ENCODE data around the gene TPST1.
A peak's percentile ranks its signal among the peaks of the same experiment; 100 is the strongest.

The TPST1 gene

DNA sequence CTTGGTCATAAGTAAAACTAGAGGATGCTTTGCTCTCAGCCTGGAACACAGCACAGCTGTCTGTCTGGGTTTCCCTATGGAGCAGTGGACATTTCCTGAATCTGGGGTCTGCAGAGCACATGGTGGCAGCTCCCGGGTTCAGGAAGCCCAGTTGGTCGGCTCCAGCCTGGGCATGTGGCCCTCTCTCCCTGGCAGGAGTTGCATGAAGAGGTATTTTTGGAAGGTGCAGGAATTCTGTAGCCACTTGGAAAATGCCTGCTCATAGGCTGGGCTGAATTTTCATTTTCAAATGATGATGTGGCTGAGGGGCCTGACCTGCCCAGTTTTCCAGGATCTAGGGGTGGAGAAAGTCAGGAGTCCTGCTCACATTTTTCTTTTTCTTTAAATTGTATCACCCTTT is 6.7 kb upstream of the TPST1 start:
- H3K27ac ChIP-seq, result no peak overlapping the region
- no peak overlapping the region for H3K4me3 ChIP-seq (ENCODE audit: low read depth, low read length)
- H3K27me3 ChIP-seq (ENCODE audit: control insufficient read depth, insufficient read depth, low read length), result no peaks in the 10 kb centered on the region
- H3K79me2 ChIP-seq, result no peaks in the 10 kb centered on the region
- H3K9me3 ChIP-seq (ENCODE audit: control insufficient read depth, low read length), result no peaks in the 10 kb centered on the region
- H3K9ac ChIP-seq, result no peak overlapping the region
- H2AFZ ChIP-seq, result peak overlapping the region; percentile 42
- H3K4me2 ChIP-seq (ENCODE audit: low read length), result no peak overlapping the region
- H3K36me3 ChIP-seq (ENCODE audit: control insufficient read depth, insufficient read depth, low read length), result no peaks in the 10 kb centered on the region
- TF ChIP-seq, protein P1, sequence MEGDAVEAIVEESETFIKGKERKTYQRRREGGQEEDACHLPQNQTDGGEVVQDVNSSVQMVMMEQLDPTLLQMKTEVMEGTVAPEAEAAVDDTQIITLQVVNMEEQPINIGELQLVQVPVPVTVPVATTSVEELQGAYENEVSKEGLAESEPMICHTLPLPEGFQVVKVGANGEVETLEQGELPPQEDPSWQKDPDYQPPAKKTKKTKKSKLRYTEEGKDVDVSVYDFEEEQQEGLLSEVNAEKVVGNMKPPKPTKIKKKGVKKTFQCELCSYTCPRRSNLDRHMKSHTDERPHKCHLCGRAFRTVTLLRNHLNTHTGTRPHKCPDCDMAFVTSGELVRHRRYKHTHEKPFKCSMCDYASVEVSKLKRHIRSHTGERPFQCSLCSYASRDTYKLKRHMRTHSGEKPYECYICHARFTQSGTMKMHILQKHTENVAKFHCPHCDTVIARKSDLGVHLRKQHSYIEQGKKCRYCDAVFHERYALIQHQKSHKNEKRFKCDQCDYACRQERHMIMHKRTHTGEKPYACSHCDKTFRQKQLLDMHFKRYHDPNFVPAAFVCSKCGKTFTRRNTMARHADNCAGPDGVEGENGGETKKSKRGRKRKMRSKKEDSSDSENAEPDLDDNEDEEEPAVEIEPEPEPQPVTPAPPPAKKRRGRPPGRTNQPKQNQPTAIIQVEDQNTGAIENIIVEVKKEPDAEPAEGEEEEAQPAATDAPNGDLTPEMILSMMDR (IDR thresholded peaks at IDR 0.05), result no peak
- H3K4me1 ChIP-seq, result no peaks in the 10 kb centered on the region

DNA sequence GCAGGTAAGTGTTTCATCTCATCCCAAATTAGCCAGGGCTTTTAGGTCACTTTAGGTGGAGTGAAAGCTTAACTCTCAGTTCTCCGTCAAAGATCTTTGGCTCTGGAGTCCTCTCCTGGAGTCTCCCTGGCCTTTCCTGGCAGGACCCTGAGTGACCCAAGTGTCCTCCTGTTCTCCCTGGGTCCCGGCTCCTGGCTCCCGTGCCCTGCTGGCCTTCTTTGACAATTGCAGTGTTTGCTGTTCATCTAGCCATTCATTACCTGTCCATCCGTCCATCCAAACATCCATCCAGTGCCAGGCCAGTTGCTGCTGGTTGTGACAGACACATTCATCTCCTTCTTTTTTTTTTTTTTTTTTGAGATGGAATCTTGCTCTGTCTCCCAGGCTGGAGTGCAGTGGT is 6.2 kb upstream of the TPST1 start:
- Histone ChIP-seq H3K9me3 (ENCODE audit: control insufficient read depth, low read length) (no peaks in the 10 kb centered on the region), H3K4me2 (ENCODE audit: low read length) (no peak overlapping the region), H2AFZ (peak overlapping the region; percentile 42), H3K36me3 (ENCODE audit: control insufficient read depth, insufficient read depth, low read length) (no peaks in the 10 kb centered on the region), H3K27ac (no peak overlapping the region), H3K4me1 (no peaks in the 10 kb centered on the region), H3K79me2 (no peaks in the 10 kb centered on the region), H3K9ac (no peak overlapping the region), H3K27me3 (ENCODE audit: control insufficient read depth, insufficient read depth, low read length) (no peaks in the 10 kb centered on the region), H3K4me3 (ENCODE audit: low read depth, low read length) (no peak overlapping the region)
- TF ChIP-seq, protein P1 (IDR thresholded peaks at IDR 0.05), result no peak

DNA sequence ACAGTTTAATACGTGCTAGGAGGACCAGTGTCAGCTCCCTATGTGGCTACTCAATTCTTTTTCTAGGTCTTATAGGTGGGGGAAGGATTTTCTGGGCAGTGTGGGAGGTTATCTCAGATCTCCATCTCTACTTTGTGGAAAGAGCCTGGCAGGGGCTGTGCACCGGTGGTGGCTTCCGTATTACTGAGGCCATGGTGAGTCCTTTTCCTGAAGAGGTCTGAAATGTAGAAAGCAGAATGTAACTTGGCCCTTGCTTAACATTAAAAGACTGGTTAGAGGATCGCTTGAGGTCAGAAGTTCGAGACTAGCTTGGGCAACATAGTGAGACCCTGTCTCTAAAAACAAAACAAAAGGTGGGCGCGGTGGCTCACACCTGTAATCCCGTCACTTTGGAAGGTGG is 2.7 kb upstream of the TPST1 start:
- Histone ChIP-seq H3K9me3 (ENCODE audit: control insufficient read depth, low read length) (no peaks in the 10 kb centered on the region), H3K27ac (no peak overlapping the region), H3K4me1 (no peaks in the 10 kb centered on the region), H3K79me2 (no peaks in the 10 kb centered on the region), H3K9ac (no peak overlapping the region), H2AFZ (peak overlapping the region; percentile 63), H3K4me2 (ENCODE audit: low read length) (no peak overlapping the region), H3K4me3 (ENCODE audit: low read depth, low read length) (no peak overlapping the region), H3K27me3 (ENCODE audit: control insufficient read depth, insufficient read depth, low read length) (no peaks in the 10 kb centered on the region), H3K36me3 (ENCODE audit: control insufficient read depth, insufficient read depth, low read length) (no peaks in the 10 kb centered on the region)
- TF ChIP-seq, protein P1 (IDR thresholded peaks at IDR 0.05), result no peak

DNA sequence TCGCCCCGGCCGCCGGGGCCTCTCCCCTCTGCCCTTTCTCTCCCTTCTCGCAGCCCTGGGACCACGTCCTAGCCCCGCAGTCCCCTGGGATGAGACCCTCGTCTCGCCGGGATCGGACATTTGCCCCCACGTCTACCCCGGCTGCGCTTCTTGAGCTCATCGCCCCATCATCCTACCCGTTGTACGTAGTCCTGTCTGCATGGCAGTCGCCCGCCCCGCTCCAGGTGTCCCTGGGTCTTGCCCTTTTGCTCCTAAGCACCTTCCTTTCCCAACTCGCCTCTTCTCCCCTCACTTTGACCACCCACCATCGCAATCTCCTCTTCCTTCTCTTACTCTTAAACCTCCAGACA is 582 bp downstream of the TPST1 start:
- H3K79me2 ChIP-seq, result no peaks in the 10 kb centered on the region
- H3K4me2 ChIP-seq (ENCODE audit: low read length), result peak overlapping the region; percentile 93
- TF ChIP-seq, protein P1 (IDR thresholded peaks at IDR 0.05), result no peak
- H3K4me3 ChIP-seq (ENCODE audit: low read depth, low read length), result peak overlapping the region; percentile 75
- H3K9me3 ChIP-seq (ENCODE audit: control insufficient read depth, low read length), result no peaks in the 10 kb centered on the region
- H3K27me3 ChIP-seq (ENCODE audit: control insufficient read depth, insufficient read depth, low read length), result no peaks in the 10 kb centered on the region
- H2AFZ ChIP-seq, result peak overlapping the region; percentile 88
- no peak overlapping the region for H3K27ac ChIP-seq
- H3K4me1 ChIP-seq, result no peaks in the 10 kb centered on the region
- no peaks in the 10 kb centered on the region for H3K36me3 ChIP-seq (ENCODE audit: control insufficient read depth, insufficient read depth, low read length)
- H3K9ac ChIP-seq, result no peak overlapping the region

DNA sequence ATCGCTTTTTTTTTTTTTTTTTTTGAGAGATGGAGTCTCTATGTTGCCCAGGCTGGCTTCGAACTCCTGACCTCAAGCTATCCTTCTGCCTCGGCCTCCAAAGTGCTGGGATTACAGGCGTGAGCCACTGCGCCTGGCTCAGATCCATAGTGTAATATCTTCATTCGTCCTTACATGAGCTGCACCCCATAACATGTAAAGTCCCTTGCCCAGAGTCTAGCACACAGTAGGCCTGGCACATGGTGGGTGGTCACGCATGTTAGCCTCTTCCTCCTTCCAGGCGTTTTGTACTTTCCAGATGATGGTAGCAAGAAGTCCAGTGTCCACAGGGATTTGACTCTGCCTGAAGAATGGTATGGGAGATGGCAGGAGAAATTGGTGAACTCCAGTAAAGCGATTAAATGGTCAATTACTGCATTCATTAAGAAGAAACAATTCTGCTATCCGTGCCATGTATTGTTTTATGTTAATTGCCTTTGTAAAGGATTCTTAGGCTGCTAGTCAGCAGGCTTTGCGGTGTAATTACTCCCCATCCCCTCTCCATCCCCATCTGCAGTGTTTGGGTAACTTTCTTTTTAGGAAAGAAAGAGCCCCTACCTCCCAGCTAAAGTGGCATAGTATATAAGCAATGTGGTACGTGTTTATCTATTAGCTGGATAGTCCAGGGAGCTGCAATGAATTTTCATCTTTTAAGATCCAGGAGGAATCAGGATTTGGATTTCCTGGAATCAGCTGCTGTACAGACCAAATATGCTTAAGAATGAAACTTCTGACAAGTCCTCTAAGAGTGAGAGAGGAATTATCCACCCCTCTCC is 1.2 kb downstream of the TPST1 start:
- no peaks in the 10 kb centered on the region for H3K4me1 ChIP-seq
- no peaks in the 10 kb centered on the region for H3K79me2 ChIP-seq
- no peaks in the 10 kb centered on the region for H3K27me3 ChIP-seq (ENCODE audit: control insufficient read depth, insufficient read depth, low read length)
- H3K4me2 ChIP-seq (ENCODE audit: low read length), result peak overlapping the region; percentile 93
- no peaks in the 10 kb centered on the region for H3K9me3 ChIP-seq (ENCODE audit: control insufficient read depth, low read length)
- no peak overlapping the region for H3K9ac ChIP-seq
- H3K36me3 ChIP-seq (ENCODE audit: control insufficient read depth, insufficient read depth, low read length), result no peaks in the 10 kb centered on the region
- H2AFZ ChIP-seq, result no peak overlapping the region
- TF ChIP-seq, protein P1 (IDR thresholded peaks at IDR 0.05), result no peak
- peak overlapping the region; percentile 75 for H3K4me3 ChIP-seq (ENCODE audit: low read depth, low read length)
- H3K27ac ChIP-seq, result no peak overlapping the region

All from parathyroid adenoma (tissue), 2 donors.